ENCODE measurements around the gene TENT4A. TPM values are rescaled to one million over a fixed set of nuclear protein-coding genes. Genes with fewer than 3 reads are reported as not detected.

TENT4A gene
- total and polyA plus RNA-seq, 4 donors, result 4.1 to 37.0 (median 23.0) TPM

DNA sequence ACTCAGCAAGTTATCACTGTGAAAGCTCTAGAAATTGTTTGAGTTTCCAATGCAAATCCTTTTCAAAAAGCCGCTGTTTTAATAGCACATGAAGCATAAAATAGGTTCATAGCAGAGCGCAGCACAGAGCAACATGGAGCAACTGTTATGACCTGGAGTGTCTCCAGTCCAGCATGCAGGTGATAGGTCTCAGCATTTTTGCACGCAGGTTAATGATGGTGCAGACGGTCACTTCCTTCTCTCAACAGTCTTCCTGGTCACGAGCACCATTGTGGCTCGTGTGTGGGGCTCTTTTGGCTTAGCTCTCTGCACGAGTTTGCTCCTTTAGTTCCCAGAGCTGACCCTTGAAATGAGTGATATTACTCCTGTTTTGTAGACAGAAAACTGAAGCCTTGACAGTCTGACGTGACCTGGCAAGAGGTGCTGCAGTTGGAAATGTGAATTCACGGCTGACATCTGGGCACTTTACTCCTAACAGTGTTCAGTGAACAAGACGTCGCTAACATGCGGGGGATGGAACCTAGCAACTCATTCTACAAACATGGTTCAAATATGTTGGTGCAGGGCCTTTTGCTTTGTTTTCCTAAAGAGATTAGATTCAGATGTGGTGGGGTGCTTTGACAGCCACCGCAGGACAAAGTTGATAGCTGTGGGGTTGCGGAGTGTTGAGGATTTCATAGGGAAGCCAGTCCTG is 10.0 kb downstream of the TENT4A start:
- ATAC-seq (ENCODE audit: low FRiP score) (no peak), DNase-seq (no peak)
- Histone ChIP-seq H3K9me3 (ENCODE audit: control insufficient read depth, low read length) (no peaks in the 10 kb centered on the region), H3K36me3 (ENCODE audit: control insufficient read depth in 1 of 2, insufficient read depth in 2 of 2, low read length in 1 of 2) (no peaks in the 10 kb centered on the region), H3K27ac (ENCODE audit: low read depth in 1 of 2, low read length in 2 of 2) (peak overlapping the region in 1 of 2 donors; percentile 22), H3K27me3 (ENCODE audit: control insufficient read depth in 1 of 2, insufficient read depth in 2 of 2, low read length in 1 of 2) (no peaks in the 10 kb centered on the region), H3K4me3 (ENCODE audit: low read length in 2 of 2) (no peak overlapping the region), H3K4me1 (ENCODE audit: control insufficient read depth in 1 of 2, insufficient read depth in 2 of 2, low read length in 2 of 2) (peaks cover 0 to 2% of the 10 kb centered on the region in 2 donors)
- intact Hi-C loops (cut with DNase I), result no loop called here
- WGBS, 2 donors, result 20 to 23% methylated on average over 14 of the region's 14 CpGs

DNA sequence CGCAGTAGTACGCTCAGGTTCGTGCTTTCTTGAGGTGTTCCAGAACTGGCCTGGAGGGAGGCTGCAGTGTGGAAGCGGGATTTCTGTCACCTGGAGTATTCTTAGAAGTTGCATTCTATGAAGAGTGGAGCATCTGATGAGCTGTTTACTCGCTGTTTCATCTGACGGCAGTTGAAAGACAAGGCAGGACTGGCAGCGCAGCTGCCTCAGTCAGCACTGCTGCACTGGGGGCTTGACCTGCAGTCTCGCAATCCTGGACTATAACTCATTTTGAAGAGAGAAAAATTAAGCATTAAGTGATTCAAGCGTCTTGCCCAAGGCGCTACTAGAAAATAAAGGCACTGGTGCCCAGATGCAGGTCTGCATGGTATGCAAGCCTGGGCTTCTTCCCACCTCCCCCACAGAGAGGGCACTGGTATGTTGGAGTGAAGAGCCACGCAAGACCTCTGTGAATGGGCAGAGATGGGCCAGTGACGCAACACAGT is 10.6 kb downstream of the TENT4A start:
- H3K9me3 ChIP-seq (ENCODE audit: control insufficient read depth, low read length), result no peaks in the 10 kb centered on the region
- H3K36me3 ChIP-seq (ENCODE audit: control insufficient read depth in 1 of 2, insufficient read depth in 2 of 2, low read length in 1 of 2), result no peaks in the 10 kb centered on the region
- intact Hi-C loops (cut with DNase I), result no loop called here
- no peaks in the 10 kb centered on the region for H3K27me3 ChIP-seq (ENCODE audit: control insufficient read depth in 1 of 2, insufficient read depth in 2 of 2, low read length in 1 of 2)
- H3K4me1 ChIP-seq (ENCODE audit: control insufficient read depth in 1 of 2, insufficient read depth in 2 of 2, low read length in 2 of 2), result no peaks in the 10 kb centered on the region
- 76 to 79% methylated on average over 12 of the region's 12 CpGs for WGBS, 2 donors
- peak overlapping the region in 1 of 2 donors; percentile 22 for H3K27ac ChIP-seq (ENCODE audit: low read depth in 1 of 2, low read length in 2 of 2)
- no peak for ATAC-seq (ENCODE audit: low FRiP score)
- no peak for DNase-seq
- no peak overlapping the region for H3K4me3 ChIP-seq (ENCODE audit: low read length in 2 of 2)

DNA sequence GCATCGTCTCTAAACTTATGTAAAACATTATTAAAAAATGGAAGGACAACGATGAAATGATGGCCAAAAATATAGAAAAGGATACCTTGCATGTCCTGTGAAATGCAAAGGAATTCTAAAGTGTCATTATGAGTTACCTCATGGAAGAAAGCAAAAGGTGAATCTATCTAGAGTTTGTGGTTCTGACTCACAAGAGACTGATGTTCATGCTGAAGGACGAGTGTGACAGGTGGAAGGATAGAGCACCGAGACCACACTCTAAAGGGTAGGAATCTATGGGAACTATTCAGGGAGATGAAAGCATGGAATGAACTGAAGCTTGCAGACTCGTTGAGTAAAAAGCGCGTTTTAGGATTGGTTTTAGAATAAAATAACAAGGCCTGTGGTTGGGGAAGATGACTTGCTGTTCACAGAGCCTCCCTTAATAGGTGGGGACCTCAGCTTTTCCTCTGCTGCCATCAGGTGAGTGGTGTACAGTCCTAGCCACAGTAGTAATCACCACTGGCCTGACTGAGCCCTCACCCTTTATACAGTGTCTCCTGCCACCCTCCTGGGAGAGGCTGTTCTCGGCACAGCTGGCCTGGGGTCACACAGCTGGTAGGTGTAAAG is 11.2 kb downstream of the TENT4A start:
- Histone ChIP-seq H3K27me3 (ENCODE audit: control insufficient read depth in 1 of 2, insufficient read depth in 2 of 2, low read length in 1 of 2) (no peaks in the 10 kb centered on the region), H3K4me1 (ENCODE audit: control insufficient read depth in 1 of 2, insufficient read depth in 2 of 2, low read length in 2 of 2) (no peaks in the 10 kb centered on the region), H3K4me3 (ENCODE audit: low read length in 2 of 2) (no peak overlapping the region), H3K9me3 (ENCODE audit: control insufficient read depth, low read length) (no peaks in the 10 kb centered on the region), H3K27ac (ENCODE audit: low read depth in 1 of 2, low read length in 2 of 2) (no peak overlapping the region), H3K36me3 (ENCODE audit: control insufficient read depth in 1 of 2, insufficient read depth in 2 of 2, low read length in 1 of 2) (no peaks in the 10 kb centered on the region)
- DNase-seq, result no peak
- intact Hi-C loops (cut with DNase I), result no loop called here
- 83 to 84% methylated on average over 8 of the region's 8 CpGs for WGBS, 2 donors
- no peak for ATAC-seq (ENCODE audit: low FRiP score)

DNA sequence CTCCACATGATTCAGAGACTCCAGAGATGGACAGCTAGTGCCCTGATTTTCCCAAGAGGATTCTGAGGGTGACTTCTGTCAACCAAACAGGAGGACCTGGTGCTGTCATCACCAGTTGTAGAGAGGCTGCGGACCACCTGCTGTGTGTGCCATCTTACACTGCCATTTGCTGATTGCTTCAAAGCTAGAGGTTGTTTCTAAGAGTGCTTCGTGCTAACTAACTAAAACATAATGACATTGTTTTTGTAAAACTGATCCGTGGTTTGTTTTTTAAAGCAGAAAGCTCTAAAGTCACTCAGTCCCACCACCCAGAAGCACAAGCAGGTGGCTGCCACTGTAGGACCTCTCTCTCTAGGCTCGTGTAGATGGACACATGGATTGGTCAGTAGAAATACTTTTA is 12.2 kb downstream of the TENT4A start:
- Histone ChIP-seq H3K4me3 (ENCODE audit: low read length in 2 of 2) (no peak overlapping the region), H3K36me3 (ENCODE audit: control insufficient read depth in 1 of 2, insufficient read depth in 2 of 2, low read length in 1 of 2) (no peaks in the 10 kb centered on the region), H3K4me1 (ENCODE audit: control insufficient read depth in 1 of 2, insufficient read depth in 2 of 2, low read length in 2 of 2) (no peaks in the 10 kb centered on the region), H3K27ac (ENCODE audit: low read depth in 1 of 2, low read length in 2 of 2) (no peak overlapping the region), H3K27me3 (ENCODE audit: control insufficient read depth in 1 of 2, insufficient read depth in 2 of 2, low read length in 1 of 2) (no peaks in the 10 kb centered on the region), H3K9me3 (ENCODE audit: control insufficient read depth, low read length) (no peaks in the 10 kb centered on the region)
- DNase-seq (no peak), ATAC-seq (ENCODE audit: low FRiP score) (no peak)
- intact Hi-C loops (cut with DNase I), result no loop called here
- WGBS, 2 donors, result 51 to 61% methylated on average over 4 of the region's 4 CpGs

DNA sequence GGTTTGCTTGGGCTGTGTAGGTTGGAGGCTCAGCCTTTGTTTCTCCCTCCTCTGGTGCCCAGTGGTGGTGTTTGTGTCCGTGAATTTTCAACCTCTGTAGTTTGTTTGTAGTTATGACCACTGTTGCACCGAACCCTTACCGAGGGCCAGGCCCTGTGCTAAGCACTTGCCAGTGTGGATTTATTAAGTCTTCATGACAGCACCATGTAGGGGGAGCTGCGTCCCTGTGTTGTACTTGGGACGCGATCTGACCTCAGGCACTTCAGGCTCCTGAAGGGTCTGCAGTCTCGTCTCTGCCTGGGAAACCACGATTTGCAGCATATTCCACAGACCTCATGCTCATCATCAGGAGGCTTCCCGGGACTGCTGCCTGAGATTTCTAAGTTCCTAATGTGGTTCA is 12.8 kb downstream of the TENT4A start:
- DNase-seq (no peak), ATAC-seq (ENCODE audit: low FRiP score) (no peak)
- Histone ChIP-seq H3K27ac (ENCODE audit: low read depth in 1 of 2, low read length in 2 of 2) (no peak overlapping the region), H3K27me3 (ENCODE audit: control insufficient read depth in 1 of 2, insufficient read depth in 2 of 2, low read length in 1 of 2) (no peaks in the 10 kb centered on the region), H3K9me3 (ENCODE audit: control insufficient read depth, low read length) (no peaks in the 10 kb centered on the region), H3K4me1 (ENCODE audit: control insufficient read depth in 1 of 2, insufficient read depth in 2 of 2, low read length in 2 of 2) (no peaks in the 10 kb centered on the region), H3K4me3 (ENCODE audit: low read length in 2 of 2) (no peak overlapping the region), H3K36me3 (ENCODE audit: control insufficient read depth in 1 of 2, insufficient read depth in 2 of 2, low read length in 1 of 2) (no peaks in the 10 kb centered on the region)
- WGBS, 2 donors, result 83% methylated on average over 9 of the region's 9 CpGs
- intact Hi-C loops (cut with DNase I), result no loop called here

DNA sequence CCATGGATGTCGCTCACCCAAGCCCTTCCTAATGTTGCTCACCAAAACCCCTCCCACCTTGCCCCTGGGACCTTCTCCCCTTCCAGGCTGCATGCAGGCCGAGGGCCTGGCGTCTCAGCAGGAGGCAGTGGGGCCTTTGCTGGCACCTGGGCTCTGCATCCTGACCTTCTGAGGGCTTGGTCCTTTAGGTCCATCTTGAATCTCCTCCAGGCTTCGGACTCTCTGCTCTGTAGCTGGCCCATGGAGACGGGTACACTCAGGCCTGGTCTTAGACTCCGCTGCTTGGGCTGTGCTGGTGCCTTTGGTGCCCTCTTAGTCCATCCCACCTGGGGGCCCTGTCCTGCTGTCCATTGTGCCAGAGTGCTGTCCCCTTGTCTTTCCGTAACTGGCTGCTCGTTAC is 14.0 kb downstream of the TENT4A start:
- Histone ChIP-seq H3K36me3 (ENCODE audit: control insufficient read depth in 1 of 2, insufficient read depth in 2 of 2, low read length in 1 of 2) (no peaks in the 10 kb centered on the region), H3K4me1 (ENCODE audit: control insufficient read depth in 1 of 2, insufficient read depth in 2 of 2, low read length in 2 of 2) (peaks cover 0 to 3% of the 10 kb centered on the region in 2 donors), H3K4me3 (ENCODE audit: low read length in 2 of 2) (no peak overlapping the region), H3K27me3 (ENCODE audit: control insufficient read depth in 1 of 2, insufficient read depth in 2 of 2, low read length in 1 of 2) (no peaks in the 10 kb centered on the region), H3K9me3 (ENCODE audit: control insufficient read depth, low read length) (no peaks in the 10 kb centered on the region), H3K27ac (ENCODE audit: low read depth in 1 of 2, low read length in 2 of 2) (no peak overlapping the region)
- DNase-seq (no peak), ATAC-seq (ENCODE audit: low FRiP score) (no peak)
- intact Hi-C loops (cut with DNase I), result no loop called here
- 91 to 94% methylated on average over 8 of the region's 8 CpGs for WGBS, 2 donors

DNA sequence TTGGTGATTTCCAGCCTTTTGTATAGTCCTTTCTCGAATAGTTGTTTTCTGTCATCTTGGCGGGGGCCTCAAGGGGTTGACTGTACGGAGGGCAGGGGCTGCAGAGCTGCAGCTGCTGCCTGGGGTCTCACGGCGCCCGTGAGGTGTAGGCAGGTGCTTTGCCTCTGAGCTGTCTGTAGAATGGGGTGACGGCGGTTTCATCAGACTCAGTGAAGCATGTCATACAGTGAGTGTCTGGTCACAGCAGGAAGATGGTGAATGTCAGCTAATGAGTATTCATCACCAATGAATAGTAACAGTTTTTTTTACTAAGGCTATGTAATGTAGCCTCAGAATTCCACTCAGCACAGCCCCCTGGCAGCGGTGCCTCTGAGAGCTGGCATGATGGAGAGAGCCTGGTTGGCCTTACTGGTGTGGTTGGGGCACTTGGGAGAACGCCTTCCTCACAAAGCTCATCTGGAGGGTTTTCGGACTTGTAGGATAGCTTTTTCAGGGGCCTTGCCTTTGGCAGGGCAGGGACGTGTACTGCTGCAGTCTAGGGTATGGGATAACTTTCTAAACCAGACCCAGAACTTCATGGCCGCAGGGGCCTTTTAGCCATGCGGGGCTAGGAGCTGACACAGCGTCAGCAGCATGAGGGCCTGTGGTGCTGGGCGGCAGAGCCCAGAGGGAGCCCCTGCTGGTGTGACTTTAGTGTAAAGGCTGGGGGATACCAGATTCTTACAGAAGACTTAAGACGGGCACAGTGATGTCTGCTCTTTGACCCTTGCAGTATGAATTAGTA is 15.0 kb downstream of the TENT4A start:
- no peak overlapping the region for H3K4me3 ChIP-seq (ENCODE audit: low read length in 2 of 2)
- H3K36me3 ChIP-seq (ENCODE audit: control insufficient read depth in 1 of 2, insufficient read depth in 2 of 2, low read length in 1 of 2), result no peaks in the 10 kb centered on the region
- H3K9me3 ChIP-seq (ENCODE audit: control insufficient read depth, low read length), result no peaks in the 10 kb centered on the region
- DNase-seq (no peak), ATAC-seq (ENCODE audit: low FRiP score) (no peak)
- H3K27ac ChIP-seq (ENCODE audit: low read depth in 1 of 2, low read length in 2 of 2), result no peak overlapping the region
- no peaks in the 10 kb centered on the region for H3K27me3 ChIP-seq (ENCODE audit: control insufficient read depth in 1 of 2, insufficient read depth in 2 of 2, low read length in 1 of 2)
- peaks cover 0 to 3% of the 10 kb centered on the region in 2 donors for H3K4me1 ChIP-seq (ENCODE audit: control insufficient read depth in 1 of 2, insufficient read depth in 2 of 2, low read length in 2 of 2)
- 90 to 91% methylated on average over 17 of the region's 17 CpGs for WGBS, 2 donors
- intact Hi-C loops (cut with DNase I), result no loop called here

DNA sequence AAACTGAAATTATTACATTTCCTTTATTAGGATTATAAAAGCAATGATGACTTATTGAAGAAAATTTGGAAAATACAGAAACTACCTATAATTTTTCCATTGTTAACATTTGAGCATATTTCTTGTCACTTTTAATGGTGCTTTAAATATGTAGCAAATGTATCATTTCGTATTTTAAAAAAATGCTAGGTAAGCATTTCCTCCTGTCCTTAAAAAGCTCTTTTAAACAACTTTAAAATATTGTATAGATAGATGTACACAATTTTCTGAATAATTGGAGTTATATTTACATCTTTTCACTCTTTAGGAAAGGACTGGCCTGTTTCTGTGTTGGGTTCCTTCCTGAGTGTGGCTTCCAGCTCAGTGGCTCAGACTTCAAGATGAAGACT is 15.6 kb downstream of the TENT4A start:
- DNase-seq (no peak), ATAC-seq (ENCODE audit: low FRiP score) (no peak)
- Histone ChIP-seq H3K27me3 (ENCODE audit: control insufficient read depth in 1 of 2, insufficient read depth in 2 of 2, low read length in 1 of 2) (no peaks in the 10 kb centered on the region), H3K9me3 (ENCODE audit: control insufficient read depth, low read length) (no peaks in the 10 kb centered on the region), H3K27ac (ENCODE audit: low read depth in 1 of 2, low read length in 2 of 2) (no peak overlapping the region), H3K4me3 (ENCODE audit: low read length in 2 of 2) (no peak overlapping the region), H3K4me1 (ENCODE audit: control insufficient read depth in 1 of 2, insufficient read depth in 2 of 2, low read length in 2 of 2) (peaks cover 0 to 3% of the 10 kb centered on the region in 2 donors), H3K36me3 (ENCODE audit: control insufficient read depth in 1 of 2, insufficient read depth in 2 of 2, low read length in 1 of 2) (no peaks in the 10 kb centered on the region)
- intact Hi-C loops (cut with DNase I), result no loop called here
- 91 to 94% methylated on average over 1 of the region's 1 CpG for WGBS, 2 donors

Measured in aorta (tissue), 5 donors.